Measurements from ENCODE around the gene CROCC.

The CROCC gene

DNA sequence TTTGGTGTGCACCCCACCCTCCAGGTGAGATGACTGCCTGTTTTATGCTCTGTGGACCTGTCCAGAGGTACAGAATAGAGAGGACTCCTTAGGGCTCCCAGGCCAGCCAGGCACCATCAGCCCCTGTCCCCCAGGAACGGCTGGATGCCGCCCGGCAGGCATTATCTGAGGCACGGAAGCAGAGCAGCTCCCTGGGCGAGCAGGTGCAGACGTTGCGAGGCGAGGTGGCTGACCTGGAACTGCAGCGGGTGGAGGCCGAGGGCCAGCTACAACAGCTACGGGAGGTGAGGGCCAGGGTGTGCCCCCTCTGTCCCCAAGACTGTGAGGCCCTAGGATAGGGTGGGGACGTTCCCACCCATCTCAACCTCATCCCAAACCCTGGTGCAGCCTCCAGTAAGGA lies 47.9 kb downstream of the CROCC start:
- ATAC-seq = no peak

- no peak for ATAC-seq
These were observed 48.6 kb downstream of the CROCC start for GRCh38 chr1:16970132-16970910.

DNA sequence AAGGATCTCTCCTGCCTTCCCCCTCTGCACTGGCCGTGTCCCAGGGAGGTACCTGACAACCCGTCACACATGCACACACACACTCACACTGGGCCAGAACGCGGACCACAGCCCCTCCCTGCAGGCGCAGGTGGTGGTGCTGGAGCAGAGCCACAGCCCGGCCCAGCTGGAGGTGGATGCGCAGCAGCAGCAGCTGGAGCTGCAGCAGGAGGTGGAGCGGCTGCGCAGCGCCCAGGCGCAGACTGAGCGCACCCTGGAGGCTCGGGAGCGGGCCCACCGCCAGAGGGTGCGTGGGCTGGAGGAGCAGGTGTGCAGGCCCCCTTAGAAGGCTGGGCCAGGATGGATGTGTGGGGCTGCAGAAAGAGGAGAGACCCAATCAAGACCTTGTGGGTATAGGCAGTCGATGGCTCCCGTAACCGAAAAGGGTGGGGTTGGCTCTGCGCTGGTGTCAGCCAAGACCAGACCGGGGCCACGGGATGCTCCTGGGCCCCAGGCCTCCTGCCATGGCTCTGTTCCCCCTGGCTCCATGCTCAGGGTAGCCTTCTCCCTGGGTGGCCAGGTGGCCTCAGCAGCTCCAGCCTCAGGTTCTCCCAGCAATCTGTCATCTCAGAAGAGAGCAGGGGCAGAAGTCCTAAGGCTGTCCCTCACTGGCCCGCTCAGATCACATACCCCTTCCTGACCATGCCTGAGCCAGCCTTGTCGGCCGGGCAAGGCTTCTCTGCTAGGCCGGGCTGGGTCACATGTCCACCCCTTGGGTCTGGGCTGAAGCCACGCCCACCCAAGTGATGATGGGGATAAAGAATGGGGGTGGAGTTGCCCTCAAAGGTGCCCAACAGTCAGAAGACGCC lies 49.8 kb downstream of the CROCC start:
- ATAC-seq = no peak

- ATAC-seq = no peak
These were observed 50.6 kb downstream of the CROCC start for GRCh38 chr1:16972189-16972895.

GRCh38 chr1:16973215-16973614 lies 51.5 kb downstream of the CROCC start:
- ATAC-seq = no peak

DNA sequence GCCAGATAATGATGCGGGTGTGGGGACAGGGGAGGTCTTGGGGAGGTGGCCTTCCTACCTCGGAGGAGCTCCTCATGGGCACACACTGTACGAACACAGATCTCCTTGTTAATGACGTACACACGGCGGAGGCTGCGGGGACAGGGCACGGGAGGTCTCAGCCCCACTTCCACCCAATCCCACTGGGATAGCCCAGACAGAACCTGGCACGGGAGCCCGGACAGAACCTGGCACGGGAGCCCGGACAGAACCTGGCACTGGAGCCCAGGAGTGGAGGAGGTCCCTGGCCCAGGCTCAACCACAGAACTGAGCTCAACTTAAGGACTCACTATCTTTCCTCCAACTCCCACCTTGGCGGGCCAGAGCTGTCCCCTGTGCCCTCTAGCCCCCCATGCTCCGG lies 53.5 kb downstream of the CROCC start:
- ATAC-seq = no peak

- ATAC-seq = no peak
These were observed 54.1 kb downstream of the CROCC start for GRCh38 chr1:16975838-16976237.

DNA sequence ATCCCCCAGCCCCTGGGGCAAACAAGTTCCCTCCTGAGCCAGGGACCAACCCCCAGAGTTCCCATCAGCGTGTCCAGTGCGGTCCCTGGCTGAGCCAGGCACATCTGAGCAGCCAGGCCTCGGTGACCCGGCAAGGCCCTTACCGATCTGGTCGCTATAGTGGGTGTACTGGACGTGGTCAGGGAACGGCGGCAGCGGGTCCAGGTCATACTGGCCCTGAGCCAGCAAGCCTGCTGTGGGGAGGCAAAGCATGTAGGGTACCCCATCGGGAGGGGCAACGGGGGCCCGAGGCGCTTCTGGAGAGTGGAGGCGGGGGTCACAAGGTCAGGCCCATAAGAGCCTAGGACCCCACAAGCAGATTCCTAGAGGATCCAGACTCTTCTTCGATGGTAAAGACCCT lies 55.2 kb downstream of the CROCC start:
- no peak for ATAC-seq

GRCh38 chr1:16977377-16977776 lies 55.6 kb downstream of the CROCC start:
- no peak for ATAC-seq

- ATAC-seq = no peak
These were observed 56.4 kb downstream of the CROCC start for GRCh38 chr1:16978139-16978538.

- ATAC-seq = no peak
These were observed 57.1 kb downstream of the CROCC start for GRCh38 chr1:16978567-16979474.

GRCh38 chr1:16979475-16980327 lies 58.0 kb downstream of the CROCC start:
- no peak for ATAC-seq

DNA sequence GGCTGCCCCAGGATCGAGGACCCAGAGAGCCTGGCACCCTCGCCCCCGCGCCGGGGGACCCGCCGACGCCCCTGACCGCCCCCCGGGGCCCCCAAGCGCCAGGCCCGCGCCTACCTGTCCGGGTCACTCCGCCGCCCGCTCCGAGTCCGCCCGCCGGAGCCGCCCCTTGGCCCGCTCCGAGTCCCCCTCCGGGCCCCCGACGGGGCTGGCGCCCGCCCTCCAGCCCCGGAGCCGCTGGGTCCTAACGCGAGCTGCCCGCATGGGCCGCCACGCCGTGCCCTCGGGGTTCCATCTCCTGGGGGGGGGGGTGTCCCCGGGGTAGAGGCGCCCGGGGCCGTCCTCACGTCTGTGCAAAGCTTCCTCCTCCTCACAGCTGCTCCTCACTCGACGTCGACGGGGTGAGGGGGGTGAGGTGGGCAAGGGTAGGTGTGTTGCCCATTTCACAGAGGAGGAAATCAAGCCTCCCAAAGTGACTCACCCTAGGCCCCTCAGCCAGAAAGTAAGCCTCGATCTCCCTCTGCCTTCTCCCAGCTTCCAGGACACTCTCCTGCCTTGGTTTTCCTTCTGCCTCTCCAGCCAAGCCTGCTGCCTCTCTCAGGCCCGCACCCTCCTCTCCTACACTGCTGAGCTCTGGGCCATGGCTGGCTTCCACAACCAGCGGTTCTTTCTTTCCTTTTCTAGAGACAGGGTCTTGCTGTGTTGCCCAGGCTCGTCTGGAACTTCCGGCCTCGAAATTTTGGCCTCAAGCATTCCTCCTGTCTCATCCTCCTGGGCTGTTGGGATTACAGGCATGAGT lies 58.9 kb downstream of the CROCC start, which contains the start of gene MFAP2:
Gene MFAP2, minus strand, starts transcription at position 148 of the 796 bp plus-strand sequence. CDS start 2,347 bp downstream, outside the sequence.
- ATAC-seq = peak in 1 of 2 donors; percentile 33

DNA sequence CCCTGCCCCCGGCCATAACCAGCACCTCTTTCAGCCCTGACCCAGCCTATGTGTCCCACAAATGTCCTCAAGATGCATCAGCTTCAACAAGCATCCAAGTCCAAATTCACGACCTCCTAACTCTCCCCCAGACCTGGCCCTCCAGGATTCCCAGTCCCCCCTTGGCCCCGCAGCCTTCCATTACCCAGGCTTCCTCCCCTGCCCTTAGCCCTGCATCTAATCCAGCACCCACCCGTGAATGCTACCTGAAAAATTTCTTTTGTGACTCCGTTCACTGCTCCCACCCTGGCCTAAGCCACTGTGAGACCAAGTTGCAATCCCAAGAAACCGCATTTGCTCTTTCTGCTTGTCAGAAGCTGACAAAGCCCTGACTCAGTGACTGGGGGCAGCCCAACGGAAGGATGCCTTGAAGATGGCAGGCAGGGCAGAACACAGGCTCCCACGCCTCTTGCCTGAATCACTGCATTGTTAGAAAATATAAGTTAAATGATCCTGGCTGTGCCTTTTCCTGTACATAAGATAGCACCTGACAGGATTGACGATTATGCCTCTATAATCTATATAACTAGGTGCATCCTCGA lies 59.6 kb downstream of the CROCC start:
- no peak for ATAC-seq

GRCh38 chr1:16982902-16983301 lies 61.2 kb downstream of the CROCC start:
- ATAC-seq = no peak

DNA sequence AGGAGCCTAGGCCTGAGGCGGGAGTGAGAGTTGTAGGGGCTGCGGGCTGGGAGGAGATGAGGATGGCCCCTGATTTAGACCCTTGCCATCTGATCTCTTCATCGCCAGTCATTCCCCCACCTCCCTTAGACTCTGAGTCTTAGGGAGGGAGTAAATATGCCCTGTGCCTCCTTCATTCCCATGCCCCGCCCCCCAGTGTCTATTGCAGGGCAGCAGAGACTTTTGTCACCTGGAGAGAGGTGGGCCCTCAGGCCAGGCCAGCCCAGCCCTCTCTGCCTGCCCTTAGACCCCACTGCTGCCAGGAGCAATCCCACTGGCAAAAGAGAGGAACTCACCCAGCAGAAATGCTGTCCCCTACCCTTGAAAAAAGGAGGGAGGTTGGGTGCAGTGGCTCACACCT lies 61.9 kb downstream of the CROCC start:
- ATAC-seq = no peak

GRCh38 chr1:16984717-16985116 lies 63.0 kb downstream of the CROCC start:
- ATAC-seq = no peak

DNA sequence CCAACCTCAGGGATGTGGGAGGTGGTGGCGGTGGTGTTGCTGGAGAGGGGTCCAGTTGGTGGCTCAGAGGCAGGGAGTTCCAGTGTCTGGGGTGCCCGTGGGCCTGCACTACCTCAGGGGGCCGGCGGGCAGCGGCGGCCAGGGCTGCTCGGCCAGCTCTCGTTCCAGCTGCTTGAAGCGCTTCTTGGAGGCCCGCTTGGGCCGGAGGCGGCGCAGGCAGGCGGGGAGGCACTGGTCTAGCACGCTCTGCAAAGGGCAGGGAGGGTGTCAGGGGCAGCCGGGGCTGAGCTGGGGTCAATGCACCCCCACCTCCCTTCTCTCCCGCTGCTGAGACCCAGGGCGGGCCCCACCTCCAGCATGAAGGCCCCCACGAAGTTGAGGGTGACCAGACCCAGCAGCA lies 64.4 kb downstream of the CROCC start:
- ATAC-seq = no peak

DNA sequence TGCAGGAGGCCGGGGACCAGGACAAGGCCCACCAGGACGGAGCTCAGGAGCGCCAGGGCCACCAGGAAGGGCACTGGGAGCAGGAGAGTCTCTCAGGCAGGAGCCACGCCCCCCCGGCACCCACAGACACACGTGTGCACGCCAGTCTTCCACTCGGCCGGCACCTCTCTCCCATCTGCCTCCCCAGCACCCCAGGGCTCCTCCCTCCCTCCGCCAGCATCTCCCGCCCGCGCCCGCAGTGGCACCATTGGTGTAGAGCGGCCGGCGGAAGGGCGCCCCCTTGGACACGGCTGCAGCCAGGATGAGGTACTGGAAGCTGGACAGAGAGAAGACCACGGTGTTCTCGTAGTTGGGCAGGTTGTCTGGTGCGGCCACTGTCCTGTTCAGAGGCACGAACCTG lies 64.8 kb downstream of the CROCC start:
- no peak for ATAC-seq

GRCh38 chr1:16986962-16987361 lies 65.2 kb downstream of the CROCC start:
- ATAC-seq = no peak
